Smooth muscle cell of the brain vasculature (primary cell): ENCODE data around the gene CSMD2.
"Not testable (repeated sequence)": the region's sequence is repeated elsewhere in the genome, so short reads cannot be mapped to it uniquely, and the experiment has no call there.

ENCODE experiments used
- DNase-seq: peaks from one replicate; pipeline ENCODE4 v3.0.0-alpha.2; 2012; ENCODE audit warnings: low read depth, low spot score

CSMD2 gene

GRCh38 chr1:34108711-34109110 lies 56.3 kb downstream of the CSMD2 start:
- DNase-seq, result no peak

- no peak for DNase-seq
Measured at GRCh38 chr1:34108269-34108668, 56.8 kb downstream of the CSMD2 start.

- DNase-seq, result no peak
Measured at GRCh38 chr1:34101151-34101550, 63.9 kb downstream of the CSMD2 start.

GRCh38 chr1:34100332-34100731 lies 64.7 kb downstream of the CSMD2 start:
- DNase-seq, result no peak

GRCh38 chr1:34092399-34092798 lies 72.6 kb downstream of the CSMD2 start:
- DNase-seq, result not testable (repeated sequence)

GRCh38 chr1:34089731-34090130 lies 75.3 kb downstream of the CSMD2 start:
- no peak for DNase-seq

- DNase-seq, result no peak
Measured at GRCh38 chr1:34087986-34088385, 77.0 kb downstream of the CSMD2 start.

- DNase-seq, result no peak
Measured at GRCh38 chr1:34086561-34086960, 78.5 kb downstream of the CSMD2 start.

GRCh38 chr1:34083974-34084373 lies 81.1 kb downstream of the CSMD2 start:
- no peak for DNase-seq

GRCh38 chr1:34082085-34082670 lies 82.9 kb downstream of the CSMD2 start:
- DNase-seq, result not testable (repeated sequence)

- DNase-seq, result no peak
Measured at GRCh38 chr1:34078383-34078782, 86.6 kb downstream of the CSMD2 start.

GRCh38 chr1:34075576-34075975 lies 89.5 kb downstream of the CSMD2 start:
- DNase-seq, result no peak

- no peak for DNase-seq
Measured at GRCh38 chr1:34073028-34073695, 91.9 kb downstream of the CSMD2 start.

GRCh38 chr1:34070201-34070836 lies 94.7 kb downstream of the CSMD2 start:
- DNase-seq, result no peak

- no peak for DNase-seq
Measured at GRCh38 chr1:34066981-34067603, 97.9 kb downstream of the CSMD2 start.

GRCh38 chr1:34066166-34066565 lies 98.9 kb downstream of the CSMD2 start:
- no peak for DNase-seq

GRCh38 chr1:34065498-34065897 lies 99.5 kb downstream of the CSMD2 start:
- DNase-seq, result no peak

- no peak for DNase-seq
Measured at GRCh38 chr1:34060901-34061415, 104.1 kb downstream of the CSMD2 start.

- no peak for DNase-seq
Measured at GRCh38 chr1:34060187-34060730, 104.8 kb downstream of the CSMD2 start.

GRCh38 chr1:34057347-34058130 lies 107.5 kb downstream of the CSMD2 start:
- DNase-seq, result no peak

GRCh38 chr1:34055818-34056217 lies 109.2 kb downstream of the CSMD2 start:
- DNase-seq, result no peak
